ENCODE data around the gene ZBTB24.

DNA sequence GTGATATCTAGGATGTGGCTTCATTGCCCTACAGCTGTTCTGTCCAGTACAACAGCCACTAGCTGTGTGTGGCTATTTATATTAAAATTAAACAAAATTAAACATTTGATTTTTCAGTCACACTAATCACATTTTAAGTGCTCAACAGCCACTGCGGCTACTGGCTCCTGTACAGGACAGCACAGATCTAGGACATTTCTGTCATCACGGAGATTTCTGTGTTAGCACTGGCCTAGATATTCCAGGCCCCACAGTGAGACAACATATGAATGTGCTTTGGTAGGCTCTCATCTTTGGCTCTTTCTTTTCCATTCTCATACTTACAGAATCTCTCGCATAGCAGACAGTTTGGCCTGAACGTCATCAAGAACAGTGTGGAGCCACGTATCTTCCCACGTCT, 48.4 kb upstream of the ZBTB24 start:
- no peak for TF ChIP-seq POLR2A (IDR thresholded peaks at IDR 0.05; ENCODE audit: low read length)
- no peak for TF ChIP-seq RCOR1 (IDR thresholded peaks at IDR 0.05; ENCODE audit: low read depth, low read length)
- TF ChIP-seq, protein P1, sequence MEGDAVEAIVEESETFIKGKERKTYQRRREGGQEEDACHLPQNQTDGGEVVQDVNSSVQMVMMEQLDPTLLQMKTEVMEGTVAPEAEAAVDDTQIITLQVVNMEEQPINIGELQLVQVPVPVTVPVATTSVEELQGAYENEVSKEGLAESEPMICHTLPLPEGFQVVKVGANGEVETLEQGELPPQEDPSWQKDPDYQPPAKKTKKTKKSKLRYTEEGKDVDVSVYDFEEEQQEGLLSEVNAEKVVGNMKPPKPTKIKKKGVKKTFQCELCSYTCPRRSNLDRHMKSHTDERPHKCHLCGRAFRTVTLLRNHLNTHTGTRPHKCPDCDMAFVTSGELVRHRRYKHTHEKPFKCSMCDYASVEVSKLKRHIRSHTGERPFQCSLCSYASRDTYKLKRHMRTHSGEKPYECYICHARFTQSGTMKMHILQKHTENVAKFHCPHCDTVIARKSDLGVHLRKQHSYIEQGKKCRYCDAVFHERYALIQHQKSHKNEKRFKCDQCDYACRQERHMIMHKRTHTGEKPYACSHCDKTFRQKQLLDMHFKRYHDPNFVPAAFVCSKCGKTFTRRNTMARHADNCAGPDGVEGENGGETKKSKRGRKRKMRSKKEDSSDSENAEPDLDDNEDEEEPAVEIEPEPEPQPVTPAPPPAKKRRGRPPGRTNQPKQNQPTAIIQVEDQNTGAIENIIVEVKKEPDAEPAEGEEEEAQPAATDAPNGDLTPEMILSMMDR (IDR thresholded peaks at IDR 0.05): no peak
- no peak for TF ChIP-seq SMC3 (IDR thresholded peaks at IDR 0.05)
- TF ChIP-seq EP300 (IDR thresholded peaks at IDR 0.05): no peak

Measured in A549 (cell line).